Measurements from ENCODE around the gene CCDC85A. TPM values are rescaled to one million over a fixed set of nuclear protein-coding genes. Genes with fewer than 3 reads are reported as not detected.

Gene CCDC85A
- total and polyA plus RNA-seq, 9 donors, result 0.17 to 6.8 (median 0.65) TPM

DNA sequence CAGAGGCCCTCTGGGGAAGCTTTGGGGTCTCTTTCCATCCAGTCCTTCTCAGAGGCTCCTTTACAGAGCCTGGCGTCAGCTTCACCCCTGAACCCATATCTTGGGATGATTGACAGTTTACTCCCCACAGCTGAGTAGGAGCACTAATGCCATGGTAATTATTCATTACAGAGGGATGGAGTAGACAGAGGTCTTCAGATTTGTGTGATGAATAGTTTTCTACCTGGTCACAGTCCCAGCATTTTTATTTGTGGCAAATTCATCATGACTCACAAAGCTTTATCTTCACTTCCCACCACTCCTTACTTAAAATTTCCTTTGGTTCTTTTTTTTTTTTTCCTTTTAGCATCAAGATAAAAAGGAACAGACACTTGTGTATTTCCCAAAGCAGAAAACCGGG lies 104.2 kb downstream of the CCDC85A start:
- no peak overlapping the region for H3K27ac ChIP-seq
- TF ChIP-seq CTCF (IDR thresholded peaks at IDR 0.05) (no peak), POLR2A (IDR thresholded peaks at IDR 0.05) (no peak), EP300 (IDR thresholded peaks at IDR 0.05) (no peak)
- no peaks in the 10 kb centered on the region for H3K9me3 ChIP-seq
- H3K4me3 ChIP-seq, result no peak overlapping the region
- no peaks in the 10 kb centered on the region for H3K4me1 ChIP-seq (ENCODE audit: insufficient read depth)
- 30 to 53% (median 38%) methylated on average over 2 of the region's 2 CpGs for WGBS, 3 donors
- H3K36me3 ChIP-seq, result no peaks in the 10 kb centered on the region
- intact Hi-C loops (cut with DNase I), result no loop called here
- no peaks in the 10 kb centered on the region for H3K27me3 ChIP-seq
- DNase-seq, result no peak

- TF ChIP-seq CTCF (IDR thresholded peaks at IDR 0.05) (no peak), POLR2A (IDR thresholded peaks at IDR 0.05) (no peak), EP300 (IDR thresholded peaks at IDR 0.05) (no peak)
- no peaks in the 10 kb centered on the region for H3K27me3 ChIP-seq
- H3K9me3 ChIP-seq, result no peaks in the 10 kb centered on the region
- WGBS, 3 donors, result 50 to 66% (median 56%) methylated on average over 2 of the region's 2 CpGs
- intact Hi-C loops (cut with DNase I), result no loop called here
- H3K4me1 ChIP-seq (ENCODE audit: insufficient read depth), result no peaks in the 10 kb centered on the region
- no peak overlapping the region for H3K27ac ChIP-seq
- H3K4me3 ChIP-seq, result no peak overlapping the region
- H3K36me3 ChIP-seq, result no peaks in the 10 kb centered on the region
- no peak for DNase-seq
These were observed 105.2 kb downstream of the CCDC85A start for GRCh38 chr2:56288838-56289580.

GRCh38 chr2:56291711-56292110 lies 107.9 kb downstream of the CCDC85A start:
- WGBS, 3 donors, result 86 to 89% (median 87%) methylated on average over 5 of the region's 5 CpGs
- no peak for DNase-seq
- Histone ChIP-seq H3K36me3 (no peaks in the 10 kb centered on the region), H3K27me3 (no peaks in the 10 kb centered on the region), H3K9me3 (no peaks in the 10 kb centered on the region), H3K27ac (no peak overlapping the region), H3K4me3 (no peak overlapping the region), H3K4me1 (ENCODE audit: insufficient read depth) (no peaks in the 10 kb centered on the region)
- TF ChIP-seq CTCF (IDR thresholded peaks at IDR 0.05) (no peak), POLR2A (IDR thresholded peaks at IDR 0.05) (no peak), EP300 (IDR thresholded peaks at IDR 0.05) (no peak)
- intact Hi-C loops (cut with DNase I), result no loop called here

DNA sequence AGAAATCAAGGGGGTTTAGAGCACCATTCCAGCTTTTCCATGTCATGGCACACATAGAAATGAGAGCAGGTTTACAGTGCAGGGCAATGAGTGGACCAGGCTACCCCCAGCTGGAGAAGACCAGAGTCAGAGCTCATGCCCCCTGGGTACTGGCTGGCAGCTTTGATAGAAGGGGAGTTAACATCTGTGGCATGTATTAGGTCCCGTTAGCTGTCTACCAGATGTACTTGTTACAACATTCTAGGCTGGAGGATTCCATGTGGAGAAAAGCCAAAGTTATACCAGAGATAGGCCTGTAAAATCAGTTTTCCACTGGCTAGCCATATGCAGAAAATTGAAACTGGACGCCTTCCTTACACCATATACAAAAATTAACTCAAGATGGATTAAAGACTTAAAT lies 109.2 kb downstream of the CCDC85A start:
- no peaks in the 10 kb centered on the region for H3K27me3 ChIP-seq
- no peaks in the 10 kb centered on the region for H3K9me3 ChIP-seq
- no peak overlapping the region for H3K27ac ChIP-seq
- no peak overlapping the region for H3K4me3 ChIP-seq
- no peak for TF ChIP-seq CTCF (IDR thresholded peaks at IDR 0.05)
- TF ChIP-seq POLR2A (IDR thresholded peaks at IDR 0.05), result no peak
- TF ChIP-seq EP300 (IDR thresholded peaks at IDR 0.05), result no peak
- WGBS, 3 donors, result 79 to 92% (median 81%) methylated on average over 2 of the region's 2 CpGs
- no peaks in the 10 kb centered on the region for H3K4me1 ChIP-seq (ENCODE audit: insufficient read depth)
- intact Hi-C loops (cut with DNase I), result no loop called here
- no peak for DNase-seq
- H3K36me3 ChIP-seq, result no peaks in the 10 kb centered on the region

Measured in ovary (tissue), 9 donors.